WTC11 (cell line): Measurements from ENCODE around the gene SPHK1.

Source experiments
- CBFB ChIP-seq: sonication (generic); formaldehyde crosslinking; IDR thresholded peaks from 2 replicates; pipeline ENCODE4 v1.8.1; 2022; ENCODE audit warnings: mild to moderate bottlenecking, low read depth, missing genetic modification reagents
- CREM ChIP-seq: sonication (generic); formaldehyde crosslinking; IDR thresholded peaks from 2 replicates; pipeline ENCODE4 v1.8.1; 2022; ENCODE audit warnings: mild to moderate bottlenecking, missing genetic modification reagents, moderate library complexity
- SP1 ChIP-seq: sonication (generic); formaldehyde crosslinking; conservative IDR thresholded peaks from 2 replicates; pipeline ENCODE4 v1.8.1; 2022; ENCODE audit warnings: missing genetic modification reagents
- TEAD4 ChIP-seq: sonication (generic); formaldehyde crosslinking; IDR thresholded peaks from 2 replicates; pipeline ENCODE4 v1.8.0; 2022; ENCODE audit warnings: mild to moderate bottlenecking, missing genetic modification reagents
- ZNF121 ChIP-seq: sonication (generic); formaldehyde crosslinking; IDR thresholded peaks from 2 replicates; pipeline ENCODE4 v1.8.0; 2023; ENCODE audit warnings: missing genetic modification reagents
- TF ChIP-seq, protein P1 (sequence below): fragments of 200-600 bp; IDR thresholded peaks from 2 replicates; pipeline ENCODE4 v1.8.0; 2022; ENCODE audit warnings: antibody characterized with exemption
- TF ChIP-seq, protein P2 (sequence below): sonication (generic); formaldehyde crosslinking; IDR thresholded peaks from 2 replicates; pipeline ENCODE4 v1.8.1; 2022; ENCODE audit warnings: missing genetic modification reagents, borderline replicate concordance
- TF ChIP-seq, protein P3 (sequence below): sonication (generic); formaldehyde crosslinking; IDR thresholded peaks from 2 replicates; pipeline ENCODE4 v1.8.0; 2022; ENCODE audit warnings: mild to moderate bottlenecking, missing genetic modification reagents
- TF ChIP-seq, protein P4 (sequence below): sonication (generic); formaldehyde crosslinking; IDR thresholded peaks from 2 replicates; pipeline ENCODE4 v1.8.0; 2022; ENCODE audit warnings: mild to moderate bottlenecking, missing genetic modification reagents

DNA sequence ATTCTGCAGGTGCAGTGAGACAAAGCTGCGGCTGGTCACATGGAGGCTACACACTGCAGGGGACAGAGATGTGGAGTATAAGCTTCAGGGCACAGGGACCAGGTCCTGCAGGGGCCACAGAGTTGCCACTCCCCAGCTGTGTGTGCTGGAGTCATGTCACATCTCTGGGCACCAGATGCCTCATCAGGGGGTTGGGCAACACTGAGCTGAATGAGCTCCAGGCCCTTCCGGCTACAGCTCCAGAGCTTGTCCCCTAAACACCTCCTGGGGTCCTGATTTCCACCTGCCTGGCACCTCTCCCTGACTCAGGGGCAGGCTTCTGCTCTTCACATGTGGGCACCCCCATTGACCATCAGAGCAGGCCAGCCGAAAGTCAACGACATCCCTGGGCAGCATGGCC lies 32.5 kb downstream of the SPHK1 start:
- TF ChIP-seq, protein P1, sequence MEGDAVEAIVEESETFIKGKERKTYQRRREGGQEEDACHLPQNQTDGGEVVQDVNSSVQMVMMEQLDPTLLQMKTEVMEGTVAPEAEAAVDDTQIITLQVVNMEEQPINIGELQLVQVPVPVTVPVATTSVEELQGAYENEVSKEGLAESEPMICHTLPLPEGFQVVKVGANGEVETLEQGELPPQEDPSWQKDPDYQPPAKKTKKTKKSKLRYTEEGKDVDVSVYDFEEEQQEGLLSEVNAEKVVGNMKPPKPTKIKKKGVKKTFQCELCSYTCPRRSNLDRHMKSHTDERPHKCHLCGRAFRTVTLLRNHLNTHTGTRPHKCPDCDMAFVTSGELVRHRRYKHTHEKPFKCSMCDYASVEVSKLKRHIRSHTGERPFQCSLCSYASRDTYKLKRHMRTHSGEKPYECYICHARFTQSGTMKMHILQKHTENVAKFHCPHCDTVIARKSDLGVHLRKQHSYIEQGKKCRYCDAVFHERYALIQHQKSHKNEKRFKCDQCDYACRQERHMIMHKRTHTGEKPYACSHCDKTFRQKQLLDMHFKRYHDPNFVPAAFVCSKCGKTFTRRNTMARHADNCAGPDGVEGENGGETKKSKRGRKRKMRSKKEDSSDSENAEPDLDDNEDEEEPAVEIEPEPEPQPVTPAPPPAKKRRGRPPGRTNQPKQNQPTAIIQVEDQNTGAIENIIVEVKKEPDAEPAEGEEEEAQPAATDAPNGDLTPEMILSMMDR: no peak
- TF ChIP-seq CREM (CRISPR knock-in tag): no peak
- TF ChIP-seq CBFB: no peak
- no peak for TF ChIP-seq ZNF121 (CRISPR knock-in tag)
- TF ChIP-seq SP1: no peak
- TF ChIP-seq, protein P2, sequence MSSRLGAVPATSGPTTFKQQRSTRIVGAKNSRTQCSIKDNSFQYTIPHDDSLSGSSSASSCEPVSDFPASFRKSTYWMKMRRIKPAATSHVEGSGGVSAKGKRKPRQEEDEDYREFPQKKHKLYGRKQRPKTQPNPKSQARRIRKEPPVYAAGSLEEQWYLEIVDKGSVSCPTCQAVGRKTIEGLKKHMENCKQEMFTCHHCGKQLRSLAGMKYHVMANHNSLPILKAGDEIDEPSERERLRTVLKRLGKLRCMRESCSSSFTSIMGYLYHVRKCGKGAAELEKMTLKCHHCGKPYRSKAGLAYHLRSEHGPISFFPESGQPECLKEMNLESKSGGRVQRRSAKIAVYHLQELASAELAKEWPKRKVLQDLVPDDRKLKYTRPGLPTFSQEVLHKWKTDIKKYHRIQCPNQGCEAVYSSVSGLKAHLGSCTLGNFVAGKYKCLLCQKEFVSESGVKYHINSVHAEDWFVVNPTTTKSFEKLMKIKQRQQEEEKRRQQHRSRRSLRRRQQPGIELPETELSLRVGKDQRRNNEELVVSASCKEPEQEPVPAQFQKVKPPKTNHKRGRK (CRISPR knock-in tag): no peak
- TF ChIP-seq, protein P3, sequence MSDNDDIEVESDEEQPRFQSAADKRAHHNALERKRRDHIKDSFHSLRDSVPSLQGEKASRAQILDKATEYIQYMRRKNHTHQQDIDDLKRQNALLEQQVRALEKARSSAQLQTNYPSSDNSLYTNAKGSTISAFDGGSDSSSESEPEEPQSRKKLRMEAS (CRISPR knock-in tag): no peak
- TF ChIP-seq, protein P4, sequence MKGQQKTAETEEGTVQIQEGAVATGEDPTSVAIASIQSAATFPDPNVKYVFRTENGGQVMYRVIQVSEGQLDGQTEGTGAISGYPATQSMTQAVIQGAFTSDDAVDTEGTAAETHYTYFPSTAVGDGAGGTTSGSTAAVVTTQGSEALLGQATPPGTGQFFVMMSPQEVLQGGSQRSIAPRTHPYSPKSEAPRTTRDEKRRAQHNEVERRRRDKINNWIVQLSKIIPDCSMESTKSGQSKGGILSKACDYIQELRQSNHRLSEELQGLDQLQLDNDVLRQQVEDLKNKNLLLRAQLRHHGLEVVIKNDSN: no peak
- no peak for TF ChIP-seq TEAD4 (CRISPR knock-in tag)
